Measurements from ENCODE around the gene PCBD1.

The PCBD1 gene

DNA sequence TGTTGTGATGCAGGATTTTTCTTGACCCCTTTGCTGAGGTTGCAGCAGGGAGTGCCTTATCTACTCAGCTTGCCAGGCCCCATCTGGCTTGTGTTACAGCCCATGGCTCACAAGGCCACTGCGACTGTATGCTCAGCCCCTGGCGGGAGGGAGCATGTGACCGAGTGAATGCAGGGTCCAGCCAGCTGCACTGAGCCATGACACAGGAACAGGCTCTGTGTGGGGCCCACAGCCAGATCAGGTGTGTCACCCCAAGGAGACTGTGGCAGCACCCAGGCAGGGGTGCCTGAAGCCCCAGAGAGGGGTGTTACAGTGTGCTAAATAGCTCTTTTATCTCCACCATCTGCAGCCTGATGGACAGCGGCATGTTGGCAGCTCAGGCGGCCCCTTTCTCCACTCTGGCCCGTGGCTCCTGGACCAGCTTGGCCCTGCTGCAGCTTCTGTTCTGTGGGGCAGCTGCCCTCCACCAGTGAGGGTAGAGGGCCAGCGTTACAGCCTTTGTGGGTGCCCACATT, 2.6 kb upstream of the PCBD1 start:
- DNase-seq (ENCODE audit: insufficient read length, low spot score) (no peak), FAIRE-seq (no peak)
- TF ChIP-seq, protein P1, sequence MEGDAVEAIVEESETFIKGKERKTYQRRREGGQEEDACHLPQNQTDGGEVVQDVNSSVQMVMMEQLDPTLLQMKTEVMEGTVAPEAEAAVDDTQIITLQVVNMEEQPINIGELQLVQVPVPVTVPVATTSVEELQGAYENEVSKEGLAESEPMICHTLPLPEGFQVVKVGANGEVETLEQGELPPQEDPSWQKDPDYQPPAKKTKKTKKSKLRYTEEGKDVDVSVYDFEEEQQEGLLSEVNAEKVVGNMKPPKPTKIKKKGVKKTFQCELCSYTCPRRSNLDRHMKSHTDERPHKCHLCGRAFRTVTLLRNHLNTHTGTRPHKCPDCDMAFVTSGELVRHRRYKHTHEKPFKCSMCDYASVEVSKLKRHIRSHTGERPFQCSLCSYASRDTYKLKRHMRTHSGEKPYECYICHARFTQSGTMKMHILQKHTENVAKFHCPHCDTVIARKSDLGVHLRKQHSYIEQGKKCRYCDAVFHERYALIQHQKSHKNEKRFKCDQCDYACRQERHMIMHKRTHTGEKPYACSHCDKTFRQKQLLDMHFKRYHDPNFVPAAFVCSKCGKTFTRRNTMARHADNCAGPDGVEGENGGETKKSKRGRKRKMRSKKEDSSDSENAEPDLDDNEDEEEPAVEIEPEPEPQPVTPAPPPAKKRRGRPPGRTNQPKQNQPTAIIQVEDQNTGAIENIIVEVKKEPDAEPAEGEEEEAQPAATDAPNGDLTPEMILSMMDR (IDR thresholded peaks at IDR 0.05; ENCODE audit: insufficient read depth, missing control alignments), result no peak

GRCh38 chr10:70889291-70889690, 926 bp upstream of the PCBD1 start:
- DNase-seq (ENCODE audit: insufficient read length, low spot score), result no peak
- TF ChIP-seq, protein P1 (IDR thresholded peaks at IDR 0.05; ENCODE audit: insufficient read depth, missing control alignments), result no peak
- FAIRE-seq, result no peak

DNA sequence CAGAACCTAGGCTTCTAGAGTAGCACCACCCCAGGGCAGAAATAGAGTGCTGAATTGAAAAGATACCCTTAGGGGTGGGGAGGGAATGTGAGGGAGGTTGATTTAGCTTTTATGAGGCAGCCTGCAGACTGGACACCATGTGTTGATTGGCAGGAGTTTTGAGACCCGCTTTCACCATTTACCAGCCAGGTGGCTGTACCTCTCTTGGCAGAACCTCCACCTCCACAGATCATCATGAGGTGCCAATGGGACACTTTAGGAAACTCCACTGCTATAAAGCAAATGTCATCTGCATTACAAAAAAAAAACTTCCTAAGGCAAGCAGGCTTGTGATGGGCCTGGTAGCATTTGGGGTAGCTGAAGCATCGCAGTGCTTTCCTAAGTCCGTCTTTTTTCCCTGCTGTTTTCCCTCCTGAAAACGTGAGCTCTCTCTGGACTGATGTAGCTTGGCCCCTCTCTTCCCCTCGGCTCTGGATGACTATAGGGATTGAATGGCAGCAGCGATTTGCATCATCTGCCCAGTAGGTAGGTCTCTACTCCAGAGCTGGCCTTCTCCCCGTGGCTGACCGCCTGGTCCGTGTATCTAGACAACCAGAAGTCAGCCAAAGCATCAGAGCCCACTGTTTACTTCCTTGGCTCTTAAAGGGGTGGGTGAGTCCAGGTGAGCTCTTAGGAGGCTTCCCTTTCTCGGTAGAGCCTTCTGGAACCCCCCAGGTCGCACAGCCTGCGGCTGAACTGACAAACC, 1.3 kb downstream of the PCBD1 start:
- DNase-seq (ENCODE audit: insufficient read length, low spot score) (no peak), FAIRE-seq (no peak)
- TF ChIP-seq, protein P1 (IDR thresholded peaks at IDR 0.05; ENCODE audit: insufficient read depth, missing control alignments), result no peak

GRCh38 chr10:70885931-70886903, 2.1 kb downstream of the PCBD1 start:
- DNase-seq (ENCODE audit: insufficient read length, low spot score) (no peak), FAIRE-seq (no peak)
- TF ChIP-seq, protein P1 (IDR thresholded peaks at IDR 0.05; ENCODE audit: insufficient read depth, missing control alignments), result no peak

GRCh38 chr10:70885481-70885880, 2.9 kb downstream of the PCBD1 start:
- TF ChIP-seq, protein P1 (IDR thresholded peaks at IDR 0.05; ENCODE audit: insufficient read depth, missing control alignments), result no peak
- FAIRE-seq (no peak), DNase-seq (ENCODE audit: insufficient read length, low spot score) (no peak)

- DNase-seq (ENCODE audit: insufficient read length, low spot score) (no peak), FAIRE-seq (no peak)
- TF ChIP-seq, protein P1 (IDR thresholded peaks at IDR 0.05; ENCODE audit: insufficient read depth, missing control alignments), result no peak
These were observed 3.6 kb downstream of the PCBD1 start for GRCh38 chr10:70884741-70885140.

Data from D721Med (cell line).